Measurements from ENCODE around the gene CD164. TPM values are rescaled to one million over a fixed set of nuclear protein-coding genes. Genes with fewer than 3 reads are reported as not detected.

CD164 gene
- total and polyA plus RNA-seq, 2 of the 13 experiments (the other 11 are each of a cell fraction or from before 2014, with no cell fraction given): 222 to 293 TPM

GRCh38 chr6:109382576-109383437, 540 bp upstream of the CD164 start (continued):
- TF ChIP-seq THAP9 (CRISPR knock-in tag; IDR thresholded peaks at IDR 0.05; ENCODE audit: borderline replicate concordance) (peak; percentile 70; the same call in 1 of the 2 replicates), NFKB2 (CRISPR knock-in tag; IDR thresholded peaks at IDR 0.05; ENCODE audit: borderline replicate concordance) (peak; percentile 7; the same call in 1 of the 2 replicates), ZBTB49 (CRISPR knock-in tag; IDR thresholded peaks at IDR 0.05; ENCODE audit: borderline replicate concordance) (no peak), TFE3 (CRISPR knock-in tag; IDR thresholded peaks at IDR 0.05) (peak; percentile 68), ZNF607 (CRISPR knock-in tag; IDR thresholded peaks at IDR 0.05; ENCODE audit: borderline replicate concordance) (peak; percentile 70), KDM2A (CRISPR knock-in tag; IDR thresholded peaks at IDR 0.05; ENCODE audit: borderline replicate concordance, low read depth) (peak; percentile 63), SALL1 (CRISPR knock-in tag; IDR thresholded peaks at IDR 0.05) (peak; percentile 27; the same call in 1 of the 2 replicates), CSRNP1 (CRISPR knock-in tag; IDR thresholded peaks at IDR 0.05) (peak; percentile 86; the same call in 1 of the 2 replicates), EHMT2 (IDR thresholded peaks at IDR 0.05; ENCODE audit: borderline replicate concordance, low read depth, low read length) (no peak), ZNF589 (CRISPR knock-in tag; conservative IDR thresholded peaks at IDR 0.05) (0 out of 2 replicates have a peak, but pooled peaks have one; percentile 35), ARNTL (CRISPR knock-in tag; IDR thresholded peaks at IDR 0.05) (peak; percentile 91), ZNF18 (CRISPR knock-in tag; IDR thresholded peaks at IDR 0.05; ENCODE audit: insufficient replicate concordance) (peak; percentile 37), ZGPAT (CRISPR knock-in tag; IDR thresholded peaks at IDR 0.05) (peak; percentile 74; the same call in 1 of the 2 replicates), MYC (CRISPR knock-in tag; IDR thresholded peaks at IDR 0.05; ENCODE audit: borderline replicate concordance) (peak; percentile 78), KAT7 (CRISPR knock-in tag; IDR thresholded peaks at IDR 0.05; ENCODE audit: borderline replicate concordance) (peak; percentile 29; the same call in 1 of the 2 replicates)

All from HepG2 (cell line).